GF-D8 (cell line): Measurements from ENCODE around the gene TFPI.

ENCODE experiments used
- DNase-seq: peaks from one replicate; lab custom pipeline; 2025; lab: John Stamatoyannopoulos, UW

Gene TFPI

DNA sequence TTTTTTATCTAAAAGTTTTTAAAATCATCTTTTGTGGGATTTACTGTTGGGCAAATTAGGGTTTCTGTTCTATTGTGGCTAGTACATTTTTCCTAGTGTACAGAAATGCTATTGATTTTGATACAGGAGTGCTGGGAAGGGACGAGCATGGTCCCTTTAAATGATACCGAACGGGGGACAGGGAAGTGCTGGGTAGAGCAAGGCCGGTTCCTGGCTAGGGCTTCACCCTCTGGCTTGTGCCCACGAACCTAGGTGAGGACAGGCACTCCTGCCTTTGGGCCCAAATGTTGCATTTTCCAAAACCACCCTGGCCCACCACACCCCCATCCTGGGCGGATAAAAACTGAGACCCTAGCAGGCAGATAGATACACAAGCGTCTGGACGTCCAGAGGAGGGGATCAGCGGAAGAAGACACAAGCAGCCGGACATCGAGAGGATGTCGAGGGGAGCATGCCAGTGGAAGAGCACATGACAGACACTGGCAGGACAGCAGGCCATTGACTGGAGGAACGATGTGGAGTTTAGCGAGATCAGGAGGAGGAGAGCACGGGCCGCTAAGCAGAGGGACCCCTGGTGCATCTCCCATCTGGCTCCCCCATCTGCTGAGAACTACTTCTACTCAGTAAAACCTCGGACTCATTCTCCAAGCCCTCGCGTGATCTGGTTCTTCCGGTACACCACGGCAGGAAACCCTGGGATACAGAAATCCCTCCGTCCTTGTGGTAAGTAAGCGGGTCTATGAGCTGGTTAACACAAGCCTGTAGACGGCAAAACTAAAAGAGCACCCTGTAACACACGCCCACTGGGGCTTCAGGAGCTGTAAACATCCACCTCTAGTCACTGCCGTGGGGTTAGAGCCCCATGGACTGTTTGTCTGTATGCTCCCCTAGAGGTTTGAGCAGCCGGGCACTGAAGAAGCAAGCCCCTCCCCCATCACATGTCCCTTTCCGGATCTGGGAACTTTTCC lies 92.7 kb downstream of the TFPI start:
- DNase-seq = no peak

- no peak for DNase-seq
These were observed 95.0 kb downstream of the TFPI start for GRCh38 chr2:187459256-187459655.

GRCh38 chr2:187453078-187453641 lies 101.1 kb downstream of the TFPI start:
- DNase-seq = no peak

GRCh38 chr2:187451510-187451909 lies 102.7 kb downstream of the TFPI start:
- DNase-seq = no peak

- DNase-seq = no peak
These were observed 106.9 kb downstream of the TFPI start for GRCh38 chr2:187447336-187447735.

GRCh38 chr2:187446711-187447110 lies 107.5 kb downstream of the TFPI start:
- no peak for DNase-seq

- DNase-seq = no peak
These were observed 109.2 kb downstream of the TFPI start for GRCh38 chr2:187445051-187445450.

DNA sequence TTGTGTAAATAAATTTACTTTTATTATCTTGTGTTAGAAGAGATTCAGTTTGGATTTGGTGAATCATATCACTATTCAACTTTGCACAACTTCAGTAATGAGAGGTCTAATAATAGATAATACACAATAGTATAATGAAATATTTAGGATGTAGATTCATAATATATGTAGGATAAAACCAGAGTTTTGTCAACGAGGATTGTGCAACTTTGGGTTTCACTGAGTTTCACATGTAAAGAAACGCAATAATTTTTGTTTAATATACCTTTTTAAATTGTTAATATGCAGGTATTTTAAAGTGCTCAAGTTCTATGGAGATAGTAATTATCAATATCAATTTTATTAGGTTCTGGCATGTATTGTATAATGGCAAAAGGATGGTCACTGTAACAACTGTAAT lies 111.5 kb downstream of the TFPI start:
- no peak for DNase-seq

- no peak for DNase-seq
These were observed 111.9 kb downstream of the TFPI start for GRCh38 chr2:187442378-187442777.

GRCh38 chr2:187440101-187440675 lies 114.0 kb downstream of the TFPI start:
- no peak for DNase-seq

DNA sequence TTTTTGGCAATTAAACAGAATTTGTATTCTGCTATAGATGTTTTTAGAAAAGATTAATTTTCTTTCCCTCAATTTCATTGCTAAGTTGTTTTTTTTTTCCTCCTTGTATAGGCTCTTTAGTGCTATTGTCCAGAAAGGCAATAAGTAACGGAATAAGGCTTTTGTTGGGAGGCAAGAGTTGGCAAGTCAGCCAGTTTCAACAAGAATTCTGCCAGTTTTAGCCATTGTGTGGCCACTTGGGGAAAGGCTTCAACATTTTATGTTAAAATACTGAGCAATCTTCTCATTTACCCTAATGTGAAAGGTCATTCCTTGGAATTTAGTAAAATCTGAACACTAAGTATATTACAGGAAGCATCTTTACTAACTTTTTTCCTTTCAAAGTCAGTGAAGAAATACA lies 115.8 kb downstream of the TFPI start:
- no peak for DNase-seq

- DNase-seq = no peak
These were observed 118.5 kb downstream of the TFPI start for GRCh38 chr2:187435756-187436155.

- DNase-seq = no peak
These were observed 119.2 kb downstream of the TFPI start for GRCh38 chr2:187435078-187435477.

- DNase-seq = no peak
These were observed 119.9 kb downstream of the TFPI start for GRCh38 chr2:187434342-187434785.

DNA sequence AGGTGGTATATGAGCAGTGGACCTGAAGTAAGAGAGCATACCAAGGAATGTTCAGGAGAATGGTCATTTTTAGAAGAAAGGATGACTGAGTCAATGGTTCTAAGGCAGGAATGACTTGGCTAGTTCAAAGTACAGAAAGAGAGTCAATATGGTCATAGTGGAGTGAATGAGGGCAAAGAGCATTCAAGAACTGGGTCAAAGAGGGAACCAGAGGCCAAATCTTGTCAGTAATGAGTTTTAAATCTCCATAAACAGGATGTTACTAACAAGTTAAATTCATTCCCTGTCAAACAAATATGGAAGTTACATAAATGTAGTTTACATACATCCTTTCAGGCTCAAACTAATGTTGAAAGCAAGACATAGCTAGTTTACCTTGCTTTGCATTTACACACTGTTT lies 122.3 kb downstream of the TFPI start:
- DNase-seq = no peak

DNA sequence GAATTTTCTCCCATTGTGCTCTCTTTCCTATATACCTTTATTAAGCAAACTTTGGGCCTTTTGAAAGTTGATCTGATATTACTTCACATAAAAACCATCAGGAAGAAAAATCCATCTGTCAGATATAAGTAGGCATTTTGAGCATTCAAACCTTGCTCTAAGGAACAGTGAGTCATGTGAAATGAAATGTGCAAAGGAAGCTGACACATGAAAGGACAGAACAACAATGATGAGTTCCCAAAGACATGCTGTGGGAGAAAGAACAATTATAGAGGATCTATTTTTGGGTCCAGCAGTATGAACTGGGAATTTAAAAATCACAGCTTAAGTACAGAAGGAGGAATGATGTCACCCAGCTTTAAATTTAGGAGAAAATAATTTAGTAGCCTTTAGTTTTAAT lies 124.2 kb downstream of the TFPI start:
- DNase-seq = no peak

GRCh38 chr2:187424146-187424545 lies 130.1 kb downstream of the TFPI start:
- no peak for DNase-seq

GRCh38 chr2:187422282-187422681 lies 132.0 kb downstream of the TFPI start:
- DNase-seq = no peak

DNA sequence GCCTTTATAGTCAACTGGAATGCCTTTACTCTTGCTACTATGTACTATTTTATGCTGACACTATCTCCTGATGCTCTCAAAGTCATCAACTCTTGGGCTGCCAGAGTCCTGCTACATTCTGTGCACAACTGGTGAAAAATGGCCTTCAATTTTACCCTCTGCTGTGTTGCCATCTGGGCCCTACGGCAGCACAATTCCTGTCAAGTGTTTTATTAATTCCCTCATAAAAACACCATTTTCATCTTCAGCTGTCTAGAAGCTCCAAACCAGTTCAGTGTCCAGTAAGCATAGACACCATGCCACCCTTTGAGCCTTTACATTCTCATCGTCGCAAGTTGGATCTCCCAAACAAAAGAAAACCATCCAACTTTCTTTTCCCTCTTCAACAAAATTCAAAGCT lies 132.7 kb downstream of the TFPI start:
- DNase-seq = no peak

- no peak for DNase-seq
These were observed 134.4 kb downstream of the TFPI start for GRCh38 chr2:187419808-187420207.

DNA sequence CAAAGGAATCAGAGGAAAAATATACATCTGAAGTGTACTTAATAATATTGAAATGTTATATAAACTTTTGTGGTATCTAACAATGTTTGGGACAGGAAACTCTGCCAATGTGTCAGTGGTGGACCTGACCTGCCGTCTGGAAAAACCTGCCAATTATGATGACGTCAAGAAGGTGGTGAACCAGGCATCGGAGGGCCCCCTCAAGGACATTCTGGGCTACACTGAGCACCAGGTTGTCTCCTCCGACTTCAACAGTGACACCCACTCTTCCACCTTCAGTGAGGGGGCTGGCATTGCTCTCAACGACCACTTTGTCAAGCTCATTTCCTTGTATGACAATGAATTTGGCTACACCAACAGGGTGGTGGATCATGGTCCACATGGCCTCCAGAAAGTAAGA lies 138.8 kb downstream of the TFPI start:
- no peak for DNase-seq
